OCI-LY7 (cell line): ENCODE measurements around the gene CHST2. TPM values are rescaled to one million over a fixed set of nuclear protein-coding genes. Genes with fewer than 3 reads are reported as not detected.

Experiments
- BruUV-seq: library from RNA; stranded (reverse); fragments of 400-500 nt; replicated peaks from 2 replicates; lab custom pipeline; 2021; lab: Mats Ljungman, UMichigan
- CTCF ChIA-PET: fragments of 300-600 bp; sonication (Branson Sonifier 250); formaldehyde crosslinking; loops from one replicate; lab custom pipeline; 2022; ENCODE audit warnings: antibody characterized with exemption; ENCODE audit not compliant: unreplicated experiment; lab: Charles Lee
- POLR2A ChIA-PET: fragments of 300-600 bp; sonication (Branson Sonifier 250); formaldehyde crosslinking; loops from one replicate; lab custom pipeline; 2022; ENCODE audit warnings: antibody characterized with exemption; lab: Charles Lee
- DNase-seq: peaks from one replicate; pipeline ENCODE4 v3.0.0-alpha.2; 2015; ENCODE audit warnings: low spot score
- H2AFZ ChIP-seq: fragments of 200-600 bp; sonication (generic), shearing (Covaris generic); 2 replicates; pipeline ENCODE4 v1.6.1; 2014; ENCODE audit warnings: mild to moderate bottlenecking, antibody characterized with exemption, low read length, moderate library complexity
- H3K27ac ChIP-seq: fragments of 200-600 bp; sonication (generic); 2 replicates; pipeline ENCODE4 v1.5.1; 2014; ENCODE audit warnings: mixed run types, low read depth, mild to moderate bottlenecking, moderate library complexity, low read length, inconsistent platforms; ENCODE audit not compliant: poor library complexity, severe bottlenecking
- H3K36me3 ChIP-seq: fragments of 200-600 bp; sonication (generic); 2 replicates; pipeline ENCODE4 v1.6.1; 2014; ENCODE audit warnings: mild to moderate bottlenecking, antibody characterized with exemption, low read length, moderate library complexity, mixed read lengths; ENCODE audit not compliant: insufficient read depth
- H3K4me1 ChIP-seq: fragments of 200-600 bp; sonication (generic); 2 replicates; pipeline ENCODE4 v1.5.1; 2014; ENCODE audit warnings: mild to moderate bottlenecking, low read length; ENCODE audit not compliant: insufficient read depth, poor library complexity, severe bottlenecking
- H3K4me2 ChIP-seq: fragments of 200-600 bp; sonication (generic); 2 replicates; pipeline ENCODE4 v1.6.1; 2014; ENCODE audit warnings: mild to moderate bottlenecking, low read length
- H3K4me3 ChIP-seq: fragments of 200-600 bp; sonication (generic); 2 replicates; pipeline ENCODE4 v1.5.1; 2014; ENCODE audit warnings: mild to moderate bottlenecking, low read depth, low read length; ENCODE audit not compliant: poor library complexity, severe bottlenecking
- H3K79me2 ChIP-seq: fragments of 200-600 bp; sonication (generic); 2 replicates; pipeline ENCODE4 v1.6.1; 2016; ENCODE audit warnings: low read depth, mild to moderate bottlenecking, low read length, moderate library complexity, mixed read lengths; ENCODE audit not compliant: insufficient read depth
- H3K9me2 ChIP-seq: fragments of 200-600 bp; sonication (generic); 2 replicates; pipeline ENCODE4 v1.6.1; 2016; ENCODE audit warnings: mild to moderate bottlenecking, low read length, mixed read lengths; ENCODE audit not compliant: insufficient read depth
- H3K9me3 ChIP-seq: fragments of 200-600 bp; sonication (generic); 2 replicates; pipeline ENCODE4 v1.6.1; 2014; ENCODE audit warnings: mild to moderate bottlenecking, mixed run types, low read length, mixed read lengths
- H4K20me1 ChIP-seq: fragments of 200-600 bp; sonication (generic); 2 replicates; pipeline ENCODE4 v1.6.1; 2014; ENCODE audit warnings: mild to moderate bottlenecking, antibody characterized with exemption, low read length, moderate library complexity, mixed read lengths; ENCODE audit not compliant: insufficient read depth
- EZH2phosphoT487 ChIP-seq: fragments of 200-600 bp; sonication (generic); IDR thresholded peaks from 2 replicates; pipeline ENCODE4 v1.6.1; 2018; ENCODE audit warnings: low read depth, borderline replicate concordance, mild to moderate bottlenecking, mixed run types, antibody characterized with exemption, low read length, moderate library complexity, mixed read lengths
- intact Hi-C: fragments of 100-400 bp; cut with micrococcal nuclease; formaldehyde crosslinking; loops from one replicate; pipeline ENCODE4 v1.10.0; 2022; ENCODE audit not compliant: unreplicated experiment
- total RNA-seq, 2 experiments: library from RNA; depleted of rRNA in 1 of 2; stranded (reverse); fragments of >200 nt in 1 of 2; shearing (Covaris generic) in 1 of 2; gene quantifications; 2 replicates each; pipeline ENCODE4 v1.2.3, GENCODE V29; 2014 to 2022
- TF ChIP-seq, protein P1 (sequence below): fragments of 200-600 bp; sonication (generic); conservative IDR thresholded peaks from 2 replicates; pipeline ENCODE4 v1.5.1; 2014; ENCODE audit warnings: mild to moderate bottlenecking, antibody characterized with exemption, low read length, moderate library complexity, mixed read lengths

CHST2 gene
- total RNA-seq, 2 experiments from 2014 or later, result 1.2 TPM

DNA sequence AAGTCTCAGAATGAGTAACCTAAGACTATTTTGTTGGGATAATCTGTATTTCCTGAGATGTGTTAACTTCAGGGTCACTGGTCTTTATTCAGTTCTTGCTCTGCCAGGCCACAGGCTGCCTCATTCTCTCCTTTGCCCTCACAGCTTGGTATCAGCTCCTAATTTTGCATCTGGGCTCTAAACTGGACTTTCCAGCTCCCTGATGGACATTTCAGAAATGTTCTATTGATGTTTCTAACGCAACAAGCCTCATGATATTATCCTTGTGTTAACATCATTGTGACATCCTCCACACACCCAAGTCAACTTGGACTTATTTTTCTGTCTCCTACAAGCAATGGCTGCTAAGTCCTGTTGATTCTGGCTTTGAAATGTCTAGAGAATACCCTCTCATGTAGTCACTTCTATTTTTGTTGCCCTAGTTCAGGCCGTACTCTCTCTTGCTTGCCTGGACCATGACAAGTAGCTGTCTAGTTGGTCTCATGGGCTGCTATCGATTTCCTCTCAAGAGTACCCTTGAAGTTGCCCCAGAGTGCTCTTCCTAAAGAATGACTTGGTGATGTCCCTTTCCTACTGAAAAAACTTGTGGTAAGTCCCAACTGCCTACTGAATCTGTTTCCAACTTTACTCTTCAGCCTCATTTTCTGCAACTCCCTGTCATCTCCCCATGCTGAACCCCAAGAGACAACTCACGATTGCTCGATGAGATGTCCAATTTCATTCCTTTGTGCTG is 52.7 kb downstream of the CHST2 start:
- Histone ChIP-seq H3K4me2 (no peak overlapping the region), H3K9me3 (peaks cover 8% of the 10 kb centered on the region; the same call in 1 of the 2 replicates), H3K27ac (no peak overlapping the region), H4K20me1 (no peaks in the 10 kb centered on the region), H3K4me1 (peaks cover 5% of the 10 kb centered on the region), H2AFZ (no peak overlapping the region; the same call in 1 of the 2 replicates), H3K4me3 (no peak overlapping the region), H3K79me2 (no peaks in the 10 kb centered on the region), H3K9me2 (no peaks in the 10 kb centered on the region), H3K36me3 (no peaks in the 10 kb centered on the region)
- CTCF ChIA-PET, result no interaction called here
- no TSS peak for BruUV-seq
- no peak for DNase-seq
- intact Hi-C loops, result no loop called here
- TF ChIP-seq, protein P1, sequence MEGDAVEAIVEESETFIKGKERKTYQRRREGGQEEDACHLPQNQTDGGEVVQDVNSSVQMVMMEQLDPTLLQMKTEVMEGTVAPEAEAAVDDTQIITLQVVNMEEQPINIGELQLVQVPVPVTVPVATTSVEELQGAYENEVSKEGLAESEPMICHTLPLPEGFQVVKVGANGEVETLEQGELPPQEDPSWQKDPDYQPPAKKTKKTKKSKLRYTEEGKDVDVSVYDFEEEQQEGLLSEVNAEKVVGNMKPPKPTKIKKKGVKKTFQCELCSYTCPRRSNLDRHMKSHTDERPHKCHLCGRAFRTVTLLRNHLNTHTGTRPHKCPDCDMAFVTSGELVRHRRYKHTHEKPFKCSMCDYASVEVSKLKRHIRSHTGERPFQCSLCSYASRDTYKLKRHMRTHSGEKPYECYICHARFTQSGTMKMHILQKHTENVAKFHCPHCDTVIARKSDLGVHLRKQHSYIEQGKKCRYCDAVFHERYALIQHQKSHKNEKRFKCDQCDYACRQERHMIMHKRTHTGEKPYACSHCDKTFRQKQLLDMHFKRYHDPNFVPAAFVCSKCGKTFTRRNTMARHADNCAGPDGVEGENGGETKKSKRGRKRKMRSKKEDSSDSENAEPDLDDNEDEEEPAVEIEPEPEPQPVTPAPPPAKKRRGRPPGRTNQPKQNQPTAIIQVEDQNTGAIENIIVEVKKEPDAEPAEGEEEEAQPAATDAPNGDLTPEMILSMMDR, result no peak
- TF ChIP-seq EZH2phosphoT487, result no peak
- POLR2A ChIA-PET, result no interaction called here

DNA sequence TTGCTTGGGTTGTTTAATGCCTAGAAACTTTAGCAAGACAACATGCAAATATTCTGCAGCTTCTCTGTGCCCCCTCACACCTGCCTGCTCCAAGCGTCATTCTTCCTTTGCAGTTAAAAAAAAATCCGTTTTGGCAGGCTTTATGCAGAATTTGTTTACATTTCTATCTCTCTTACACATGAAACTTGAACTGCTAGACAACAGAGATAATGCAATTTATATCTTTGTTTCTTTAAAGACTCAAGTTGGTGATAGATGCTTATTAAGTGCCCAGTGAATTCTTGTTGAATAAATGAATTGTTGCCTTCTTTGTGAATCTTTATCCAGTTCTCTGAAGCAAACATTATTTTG is 53.2 kb downstream of the CHST2 start:
- no peaks in the 10 kb centered on the region for H4K20me1 ChIP-seq
- no peak overlapping the region; the same call in 1 of the 2 replicates for H2AFZ ChIP-seq
- H3K79me2 ChIP-seq, result no peaks in the 10 kb centered on the region
- H3K4me2 ChIP-seq, result no peak overlapping the region
- no peaks in the 10 kb centered on the region for H3K9me2 ChIP-seq
- TF ChIP-seq, protein P1, result no peak
- TF ChIP-seq EZH2phosphoT487, result no peak
- no peak overlapping the region for H3K27ac ChIP-seq
- BruUV-seq, result no TSS peak
- no peak overlapping the region for H3K4me3 ChIP-seq
- DNase-seq, result no peak
- intact Hi-C loops, result no loop called here
- no peaks in the 10 kb centered on the region for H3K36me3 ChIP-seq
- POLR2A ChIA-PET, result no interaction called here
- CTCF ChIA-PET, result no interaction called here
- peaks cover 8% of the 10 kb centered on the region; the same call in 1 of the 2 replicates for H3K9me3 ChIP-seq
- H3K4me1 ChIP-seq, result peaks cover 5% of the 10 kb centered on the region

DNA sequence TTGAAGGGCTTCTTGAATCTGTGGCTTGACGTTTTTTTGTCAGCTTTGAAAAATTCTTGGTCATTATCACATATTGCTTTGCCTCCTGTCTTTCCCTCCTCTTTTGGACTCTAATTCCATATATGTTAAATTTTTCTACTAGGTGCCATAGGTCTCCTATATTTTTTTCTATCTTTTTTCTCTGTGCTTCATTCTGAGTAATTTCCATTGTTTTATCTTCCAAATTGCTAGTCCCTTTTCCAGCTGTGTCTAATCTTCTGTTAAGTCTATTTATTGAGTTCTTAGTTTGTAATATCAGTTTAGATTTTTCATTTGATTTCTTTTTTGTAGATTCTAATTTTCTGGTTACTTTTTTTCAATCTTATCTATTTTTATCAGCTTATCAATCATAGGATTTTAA is 53.7 kb downstream of the CHST2 start:
- peaks cover 8% of the 10 kb centered on the region; the same call in 1 of the 2 replicates for H3K9me3 ChIP-seq
- BruUV-seq, result no TSS peak
- TF ChIP-seq, protein P1, result no peak
- no peak for DNase-seq
- H3K27ac ChIP-seq, result no peak overlapping the region
- H3K79me2 ChIP-seq, result no peaks in the 10 kb centered on the region
- peaks cover 5% of the 10 kb centered on the region for H3K4me1 ChIP-seq
- no peaks in the 10 kb centered on the region for H3K9me2 ChIP-seq
- no peaks in the 10 kb centered on the region for H4K20me1 ChIP-seq
- intact Hi-C loops, result no loop called here
- H3K4me2 ChIP-seq, result no peak overlapping the region
- ChIA-PET POLR2A (interaction anchor here (0.6 kb wide), 1 partner anchor 310 kb away, joined by 3 read pairs; no protein-coding TSS in a partner anchor), CTCF (no interaction called here)
- no peak overlapping the region for H3K4me3 ChIP-seq
- no peak overlapping the region for H2AFZ ChIP-seq
- H3K36me3 ChIP-seq, result no peaks in the 10 kb centered on the region
